Panc1 (cell line): ENCODE results near the gene RIMBP2. TPM values are rescaled to one million over a fixed set of nuclear protein-coding genes. Genes with fewer than 3 reads are reported as not detected.

ENCODE experiments used
- ATAC-seq: fragments of 200-7000 bp; cut with Tn5 transposase; 2 replicates; pipeline ENCODE4 v1.9.1; 2020; ENCODE audit warnings: mild to moderate bottlenecking, moderate library complexity
- BruUV-seq: library from RNA; stranded (reverse); fragments of 400-500 nt; replicated peaks from 2 replicates; lab custom pipeline; 2021; lab: Mats Ljungman, UMichigan
- CTCF ChIA-PET: fragments of 300-600 bp; sonication (Branson Sonifier 250); formaldehyde crosslinking; loops from one replicate; lab custom pipeline; 2022; ENCODE audit warnings: antibody characterized with exemption; lab: Charles Lee
- POLR2A ChIA-PET: fragments of 300-600 bp; sonication (Branson Sonifier 250); formaldehyde crosslinking; loops from one replicate; lab custom pipeline; 2022; ENCODE audit warnings: antibody characterized with exemption; lab: Charles Lee
- DNase-seq: peaks from one replicate; pipeline ENCODE4 v3.0.0-alpha.2; 2010; ENCODE audit warnings: low read depth, low spot score
- H3K27ac ChIP-seq: 2 replicates; pipeline ENCODE4 v1.5.1; 2011; ENCODE audit warnings: mild to moderate bottlenecking, low read length, inconsistent platforms
- H3K27me3 ChIP-seq: fragments of 200-500 bp; sonication (Bioruptor generic); 2 replicates; pipeline ENCODE4 v1.6.0; 2014; ENCODE audit warnings: low read length, inconsistent platforms; ENCODE audit not compliant: control insufficient read depth, insufficient read depth
- H3K36me3 ChIP-seq: fragments of 200-500 bp; sonication (Bioruptor generic); 2 replicates; pipeline ENCODE4 v1.5.1; 2014; ENCODE audit warnings: inconsistent platforms, mild to moderate bottlenecking, low read length, moderate library complexity; ENCODE audit not compliant: control insufficient read depth, insufficient read depth
- H3K4me1 ChIP-seq: 2 replicates; pipeline ENCODE4 v1.5.1; 2011; ENCODE audit warnings: inconsistent platforms, mild to moderate bottlenecking, low read length, moderate library complexity; ENCODE audit not compliant: control insufficient read depth, insufficient read depth
- H3K4me3 ChIP-seq, 2 experiments: 2 replicates each; pipeline ENCODE4 v1.5.1; 2011 to 2012; ENCODE audit warnings: low read depth in 2 of 2, low read length in 2 of 2, mild to moderate bottlenecking in 2 of 2, inconsistent platforms in 1 of 2, moderate library complexity in 1 of 2
- H3K9me3 ChIP-seq: fragments of 200-500 bp; sonication (Bioruptor generic); 2 replicates; pipeline ENCODE4 v1.5.1; 2014; ENCODE audit warnings: low read depth, mild to moderate bottlenecking, inconsistent platforms, low read length, moderate library complexity; ENCODE audit not compliant: control insufficient read depth, insufficient read depth
- CTCF ChIP-seq: fragments of 450-650 bp; IDR thresholded peaks from 2 replicates; pipeline ENCODE4 v1.5.1; 2017; ENCODE audit warnings: mild to moderate bottlenecking
- POLR2AphosphoS5 ChIP-seq: IDR thresholded peaks from 2 replicates; pipeline ENCODE4 v1.6.1; 2012; ENCODE audit warnings: mild to moderate bottlenecking, low read depth, low read length, moderate library complexity
- REST ChIP-seq, 2 experiments: IDR thresholded peaks; 2 replicates each; pipeline ENCODE4 v1.6.1; 2011 to 2012; ENCODE audit warnings: low read depth in 2 of 2, control low read depth in 1 of 2, low read length in 1 of 2, mild to moderate bottlenecking in 1 of 2, moderate library complexity in 1 of 2; ENCODE audit not compliant: insufficient read depth in 1 of 2
- SIN3A ChIP-seq: IDR thresholded peaks from 2 replicates; pipeline ENCODE4 v1.6.1; 2012; ENCODE audit warnings: low read depth, mild to moderate bottlenecking, low read length, moderate library complexity, borderline replicate concordance; ENCODE audit not compliant: insufficient read depth
- TCF7L2 ChIP-seq: IDR thresholded peaks from 2 replicates; pipeline ENCODE4 v1.6.1; 2011; ENCODE audit warnings: mild to moderate bottlenecking, low read depth, low read length, inconsistent platforms
- in situ Hi-C: cut with HindIII; loops from 2 replicates; pipeline ENCODE4 v1.10.0; 2016; ENCODE audit warnings: low sequenced_read_pairs, low pct_unique_long_range_greater_than_20kb
- intact Hi-C: fragments of 100-400 bp; cut with micrococcal nuclease; formaldehyde crosslinking; loops from one replicate; pipeline ENCODE4 v1.10.0; 2022; ENCODE audit not compliant: unreplicated experiment
- total RNA-seq: library from RNA; stranded (reverse); gene quantifications from one replicate; pipeline ENCODE4 v1.2.1, GENCODE V29; 2021; ENCODE audit not compliant: unreplicated experiment

RIMBP2 gene
- total RNA-seq, 1 experiment from 2014 or later, result not detected

- ChIA-PET POLR2A (no interaction called here), CTCF (interaction anchor here (0.6 kb wide), 1 partner anchor 409 kb away, joined by 4 read pairs; no protein-coding TSS in a partner anchor)
- Histone ChIP-seq H3K9me3 (no peaks in the 10 kb centered on the region), H3K36me3 (no peaks in the 10 kb centered on the region), H3K4me3 (no peak overlapping the region), H3K27me3 (no peaks in the 10 kb centered on the region; the same call in 1 of the 2 replicates), H3K27ac (no peak overlapping the region), H3K4me1 (no peaks in the 10 kb centered on the region)
- no TSS peak for BruUV-seq
- DNase-seq, result no peak
- intact Hi-C loops, result no loop called here
- no peak for TF ChIP-seq POLR2AphosphoS5
- TF ChIP-seq TCF7L2, result no peak
- no peak for TF ChIP-seq REST (IDR thresholded peaks at IDR 0.05; ENCODE audit: insufficient read depth in 1 of 2, low read depth in 2 of 2, low read length in 1 of 2)
- no peak for TF ChIP-seq CTCF
- no peak for TF ChIP-seq SIN3A
- no peak for ATAC-seq
- in situ Hi-C loops, result no loop called here
These were observed 217.3 kb downstream of the RIMBP2 start for GRCh38 chr12:130498589-130499385.

DNA sequence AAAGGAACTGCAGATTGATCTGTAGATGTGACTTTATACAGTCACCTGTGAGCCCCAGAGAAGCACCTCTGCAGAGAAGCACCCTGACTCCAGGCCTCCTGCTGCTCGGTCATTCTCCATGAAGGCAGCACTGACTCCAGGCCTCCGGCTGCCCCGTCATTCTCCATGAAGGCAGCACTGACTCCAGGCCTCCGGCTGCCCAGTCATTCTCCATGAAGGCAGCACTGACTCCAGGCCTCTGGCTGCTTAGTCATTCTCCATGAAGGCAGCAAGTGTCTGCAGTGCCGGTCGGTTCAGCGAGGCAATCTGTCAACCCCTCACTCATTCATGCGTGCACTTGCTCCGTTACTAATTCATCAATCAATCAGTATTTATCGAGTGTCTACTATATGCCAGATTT, 218.1 kb downstream of the RIMBP2 start:
- BruUV-seq, result no TSS peak
- Histone ChIP-seq H3K9me3 (no peaks in the 10 kb centered on the region), H3K4me1 (no peaks in the 10 kb centered on the region), H3K36me3 (no peaks in the 10 kb centered on the region), H3K27me3 (no peaks in the 10 kb centered on the region; the same call in 1 of the 2 replicates), H3K4me3 (no peak overlapping the region), H3K27ac (no peak overlapping the region)
- in situ Hi-C loops, result no loop called here
- DNase-seq (no peak), ATAC-seq (no peak)
- intact Hi-C loops, result no loop called here
- POLR2A ChIA-PET, result no interaction called here
- CTCF ChIA-PET, result no interaction called here
- TF ChIP-seq REST (IDR thresholded peaks at IDR 0.05; ENCODE audit: insufficient read depth in 1 of 2, low read depth in 2 of 2, low read length in 1 of 2) (no peak), SIN3A (no peak), POLR2AphosphoS5 (no peak), CTCF (no peak), TCF7L2 (no peak)
